ES-I3 (cell line): ENCODE results near the gene RELL1.

Experiments
- H3K36me3 ChIP-seq: 2 replicates; pipeline ENCODE4 v1.6.1; 2013; ENCODE audit warnings: mild to moderate bottlenecking, low read length, control low read depth, moderate library complexity; ENCODE audit not compliant: insufficient read depth
- H3K4me1 ChIP-seq: 2 replicates; pipeline ENCODE4 v1.6.1; 2013; ENCODE audit warnings: mild to moderate bottlenecking, control low read depth, low read length; ENCODE audit not compliant: insufficient read depth
- H3K9ac ChIP-seq: 2 replicates; pipeline ENCODE4 v1.6.1; 2013; ENCODE audit warnings: low read depth, mild to moderate bottlenecking, low read length, moderate library complexity
- H3K9me3 ChIP-seq: 2 replicates; pipeline ENCODE4 v1.6.1; 2013; ENCODE audit warnings: mild to moderate bottlenecking, low read length, moderate library complexity; ENCODE audit not compliant: control insufficient read depth, insufficient read depth

Gene RELL1

DNA sequence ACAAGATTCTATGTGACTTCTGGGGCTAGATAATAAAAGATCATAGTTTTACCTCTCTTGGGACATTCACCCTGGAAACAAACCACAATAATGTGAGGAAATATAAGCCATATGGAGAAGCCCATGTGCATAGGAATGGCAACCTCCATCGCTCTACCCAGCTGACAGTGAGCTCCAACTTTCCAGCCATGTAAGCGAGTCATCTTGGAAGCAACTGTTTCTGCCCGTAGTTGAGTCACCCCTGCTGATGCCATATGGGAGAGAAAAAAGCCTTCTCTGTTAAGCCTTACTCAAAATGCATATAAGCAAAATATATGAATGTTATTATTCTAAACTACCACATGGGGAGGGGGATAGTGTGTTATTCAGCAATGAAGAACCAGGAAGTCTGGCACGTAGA is 31.4 kb upstream of the RELL1 start:
- Histone ChIP-seq H3K9ac (no peak overlapping the region), H3K4me1 (peaks cover 3% of the 10 kb centered on the region; the same call in 1 of the 2 replicates), H3K9me3 (no peaks in the 10 kb centered on the region), H3K36me3 (no peaks in the 10 kb centered on the region)

- no peaks in the 10 kb centered on the region for H3K36me3 ChIP-seq
- H3K4me1 ChIP-seq = peaks cover 3% of the 10 kb centered on the region; the same call in 1 of the 2 replicates
- H3K9ac ChIP-seq = no peak overlapping the region
- H3K9me3 ChIP-seq = no peaks in the 10 kb centered on the region
Observed at GRCh38 chr4:37715889-37716402, 29.8 kb upstream of the RELL1 start.

DNA sequence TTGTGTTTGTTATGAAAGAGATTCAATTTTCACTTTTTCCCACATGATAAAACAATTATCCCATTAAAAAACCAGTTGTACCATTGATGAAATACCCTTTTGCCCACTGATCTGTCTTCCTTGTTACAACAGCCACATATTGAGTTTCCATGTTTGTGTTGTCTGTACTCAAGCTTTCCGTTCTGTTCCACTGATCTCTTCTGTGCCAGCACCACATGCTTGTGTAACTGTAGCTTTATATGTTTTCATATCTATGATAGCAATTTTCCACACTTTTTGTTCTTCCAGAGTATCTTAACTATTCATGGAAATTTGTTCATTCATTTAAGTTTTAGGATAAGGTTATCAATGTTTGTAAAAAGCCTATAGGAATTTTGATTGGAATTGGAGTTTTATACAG is 24.3 kb upstream of the RELL1 start:
- H3K9ac ChIP-seq = no peak overlapping the region
- no peaks in the 10 kb centered on the region for H3K36me3 ChIP-seq
- H3K4me1 ChIP-seq = no peaks in the 10 kb centered on the region
- H3K9me3 ChIP-seq = no peaks in the 10 kb centered on the region

- Histone ChIP-seq H3K4me1 (no peaks in the 10 kb centered on the region), H3K9me3 (no peaks in the 10 kb centered on the region), H3K9ac (no peak overlapping the region), H3K36me3 (no peaks in the 10 kb centered on the region)
Observed at GRCh38 chr4:37706032-37706431, 19.9 kb upstream of the RELL1 start.

- H3K4me1 ChIP-seq = no peaks in the 10 kb centered on the region
- H3K9me3 ChIP-seq = no peaks in the 10 kb centered on the region
- no peak overlapping the region for H3K9ac ChIP-seq
- H3K36me3 ChIP-seq = no peaks in the 10 kb centered on the region
Observed at GRCh38 chr4:37705571-37705970, 19.4 kb upstream of the RELL1 start.

DNA sequence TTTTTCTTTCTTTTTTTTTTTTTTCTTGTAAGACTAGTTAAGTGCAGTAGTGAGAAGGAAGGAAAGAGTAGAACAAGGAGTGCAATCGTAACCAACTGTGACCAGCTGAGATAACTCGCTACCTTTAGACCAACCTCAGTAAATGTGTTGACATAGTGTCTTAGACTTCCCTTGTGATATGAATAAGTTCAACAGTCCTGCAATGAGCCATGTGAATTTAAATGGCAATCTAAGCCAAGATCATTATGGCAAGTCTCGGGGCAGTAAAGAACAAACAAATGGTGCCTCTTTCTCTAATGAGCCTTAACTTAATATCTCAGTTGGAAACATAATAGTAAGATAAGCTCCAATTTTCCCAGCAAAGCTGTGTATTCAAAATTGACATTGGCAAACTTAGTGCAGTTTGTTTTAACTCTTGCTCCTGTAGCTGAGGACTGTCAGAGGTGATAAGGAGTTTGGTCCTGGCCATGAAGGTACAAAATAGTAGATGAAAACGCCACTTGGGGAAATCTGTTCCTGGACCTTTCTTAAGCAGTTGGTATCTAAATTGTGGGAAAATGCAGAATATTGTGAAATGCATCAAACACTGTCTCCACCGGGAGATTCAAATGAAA is 13.8 kb upstream of the RELL1 start:
- Histone ChIP-seq H3K4me1 (no peaks in the 10 kb centered on the region), H3K9ac (no peak overlapping the region), H3K36me3 (no peaks in the 10 kb centered on the region), H3K9me3 (no peaks in the 10 kb centered on the region)

DNA sequence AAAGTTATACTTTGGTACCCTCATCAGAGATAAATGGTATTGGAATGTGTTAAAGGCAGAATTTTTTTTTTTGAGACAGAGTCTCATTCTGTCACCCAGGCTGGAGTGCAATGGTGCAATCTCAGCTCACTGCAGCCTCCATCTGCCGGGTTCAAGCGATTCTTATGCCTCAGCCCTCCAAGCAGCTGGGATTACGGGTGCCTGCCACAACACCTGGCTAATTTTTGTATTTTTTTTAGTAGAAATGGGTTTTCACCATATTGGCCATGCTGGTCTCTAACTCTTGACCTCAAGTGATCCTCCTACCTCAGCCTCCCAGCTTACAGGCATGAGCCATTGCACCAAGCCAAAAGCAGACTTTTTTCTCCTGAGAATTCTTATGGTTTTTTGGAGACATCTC is 11.4 kb upstream of the RELL1 start:
- Histone ChIP-seq H3K9ac (no peak overlapping the region), H3K4me1 (no peaks in the 10 kb centered on the region), H3K9me3 (no peaks in the 10 kb centered on the region), H3K36me3 (no peaks in the 10 kb centered on the region)

GRCh38 chr4:37693450-37694190 is 7.4 kb upstream of the RELL1 start:
- no peaks in the 10 kb centered on the region for H3K9me3 ChIP-seq
- H3K9ac ChIP-seq = no peak overlapping the region

GRCh38 chr4:37693030-37693429 is 6.9 kb upstream of the RELL1 start:
- Histone ChIP-seq H3K4me1 (no peaks in the 10 kb centered on the region), H3K9ac (no peak overlapping the region), H3K36me3 (no peaks in the 10 kb centered on the region), H3K9me3 (no peaks in the 10 kb centered on the region)

More at GRCh38 chr4:37693450-37694190, 7.4 kb upstream of the RELL1 start:
- no peaks in the 10 kb centered on the region for H3K4me1 ChIP-seq
- H3K36me3 ChIP-seq = no peaks in the 10 kb centered on the region

GRCh38 chr4:37690976-37691375 is 4.8 kb upstream of the RELL1 start:
- Histone ChIP-seq H3K9me3 (no peaks in the 10 kb centered on the region), H3K36me3 (no peaks in the 10 kb centered on the region), H3K9ac (no peak overlapping the region), H3K4me1 (peaks cover 6% of the 10 kb centered on the region; the same call in 1 of the 2 replicates)

- Histone ChIP-seq H3K9ac (no peak overlapping the region), H3K4me1 (peaks cover 6% of the 10 kb centered on the region; the same call in 1 of the 2 replicates), H3K9me3 (no peaks in the 10 kb centered on the region), H3K36me3 (no peaks in the 10 kb centered on the region)
Observed at GRCh38 chr4:37689353-37690095, 3.3 kb upstream of the RELL1 start.

GRCh38 chr4:37687681-37688080 is 1.5 kb upstream of the RELL1 start:
- H3K9me3 ChIP-seq = no peaks in the 10 kb centered on the region
- H3K4me1 ChIP-seq = peaks cover 6% of the 10 kb centered on the region; the same call in 1 of the 2 replicates
- no peaks in the 10 kb centered on the region for H3K36me3 ChIP-seq
- no peak overlapping the region for H3K9ac ChIP-seq

DNA sequence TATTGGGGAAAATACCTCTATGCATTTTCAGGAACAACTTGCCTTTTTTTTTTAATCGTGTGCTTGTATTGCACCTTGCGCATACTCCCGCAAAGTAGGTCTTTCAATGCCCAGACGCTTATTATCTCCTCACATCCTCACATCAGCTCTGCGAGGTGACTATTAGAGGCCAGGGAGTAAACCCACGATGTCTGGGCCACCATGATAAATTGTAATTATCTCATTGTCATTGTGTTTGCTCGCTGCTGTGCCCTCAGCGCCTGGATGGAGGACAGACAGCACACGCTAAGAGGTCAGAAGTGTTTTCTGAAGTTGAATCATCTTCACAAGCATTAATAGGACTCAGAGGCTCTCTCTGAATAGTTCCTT is 1.0 kb upstream of the RELL1 start:
- H3K9ac ChIP-seq = peak overlapping the region; percentile 68

GRCh38 chr4:37685823-37686372 is 278 bp downstream of the RELL1 start:
- Histone ChIP-seq H3K4me1 (peaks cover 6% of the 10 kb centered on the region; the same call in 1 of the 2 replicates), H3K9me3 (no peaks in the 10 kb centered on the region), H3K9ac (peak overlapping the region; percentile 84), H3K36me3 (no peaks in the 10 kb centered on the region)

More for the DNA sequence above, 1.0 kb upstream of the RELL1 start:
- H3K9me3 ChIP-seq = no peaks in the 10 kb centered on the region
- no peaks in the 10 kb centered on the region for H3K36me3 ChIP-seq
- H3K4me1 ChIP-seq = peaks cover 6% of the 10 kb centered on the region; the same call in 1 of the 2 replicates
